GM19035 (cell line): ENCODE measurements around the gene BANF2.
"Not testable (repeated sequence)": the region's sequence is repeated elsewhere in the genome, so short reads cannot be mapped to it uniquely, and the experiment has no call there.

Experiments used
- ATAC-seq: cut with Tn5 transposase; IDR thresholded peaks from one replicate; pipeline ENCODE4 v1.9.1; 2021; ENCODE audit not compliant: unreplicated experiment

BANF2 gene

GRCh38 chr20:17761604-17762003 is 61.8 kb downstream of the BANF2 start:
- no peak for ATAC-seq

GRCh38 chr20:17762243-17762872 is 62.6 kb downstream of the BANF2 start:
- ATAC-seq: no peak

- no peak for ATAC-seq
Measured at GRCh38 chr20:17762873-17763557, 63.2 kb downstream of the BANF2 start.

GRCh38 chr20:17765017-17765416 is 65.3 kb downstream of the BANF2 start:
- ATAC-seq: no peak

DNA sequence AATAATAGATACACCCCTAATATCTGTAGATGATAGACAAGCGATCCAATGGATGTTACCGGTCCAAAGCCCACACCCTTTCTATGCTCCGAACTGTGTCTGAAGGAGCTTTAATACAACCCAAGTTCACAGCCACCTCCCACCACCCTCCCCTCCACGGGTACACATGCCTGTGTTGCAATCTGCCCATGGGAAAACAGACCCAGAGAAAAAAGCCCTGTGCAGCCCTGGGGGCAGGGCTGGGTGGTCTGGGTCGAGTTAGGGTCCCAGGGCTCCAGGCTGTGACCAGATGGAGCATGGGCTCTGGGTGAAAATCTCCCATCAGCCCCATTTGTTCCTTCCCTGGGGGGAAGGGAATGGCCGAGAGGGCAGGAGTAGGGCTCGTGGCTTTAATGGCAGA is 65.8 kb downstream of the BANF2 start:
- ATAC-seq: no peak

GRCh38 chr20:17766226-17766625 is 66.5 kb downstream of the BANF2 start:
- no peak for ATAC-seq

GRCh38 chr20:17767624-17768023 is 67.9 kb downstream of the BANF2 start:
- ATAC-seq: no peak

DNA sequence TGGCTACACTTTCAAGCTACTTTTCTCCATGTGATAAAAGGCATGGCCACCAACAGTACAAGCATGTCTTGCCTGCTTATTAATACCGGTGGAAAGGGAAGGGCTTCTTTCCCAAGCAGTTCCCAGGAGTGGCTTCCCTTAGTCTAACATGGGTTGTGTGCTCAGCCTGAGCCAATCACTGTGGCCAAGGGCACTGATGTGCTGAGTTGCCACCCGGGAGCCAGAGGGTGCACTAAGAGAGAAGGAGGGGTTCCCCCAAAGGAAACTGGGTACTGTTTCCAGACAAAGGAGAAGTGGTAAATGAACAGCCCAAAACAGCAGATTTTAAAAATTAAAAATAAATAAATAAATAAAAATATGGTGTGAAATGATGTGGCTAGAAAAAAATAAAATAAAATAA is 68.5 kb downstream of the BANF2 start:
- no peak for ATAC-seq

DNA sequence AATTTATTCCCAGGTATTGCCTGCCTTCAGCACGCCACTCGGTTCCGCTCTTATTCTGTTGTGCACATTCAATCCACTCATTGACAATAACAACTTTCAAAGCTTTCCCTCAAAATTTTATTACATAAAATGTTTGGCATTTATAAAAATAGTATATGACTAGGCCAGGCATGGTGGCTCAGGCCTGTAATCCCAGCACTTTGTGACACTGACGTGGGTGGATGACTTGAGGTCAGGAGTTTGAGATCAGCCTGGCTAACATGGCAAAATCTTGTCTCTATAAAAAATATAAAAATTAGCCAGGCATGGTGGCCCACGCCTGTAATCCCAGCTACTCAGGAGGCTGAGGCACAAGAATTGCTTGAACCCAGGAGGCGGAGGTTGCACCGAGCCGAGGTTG is 70.0 kb downstream of the BANF2 start:
- not testable (repeated sequence) for ATAC-seq

DNA sequence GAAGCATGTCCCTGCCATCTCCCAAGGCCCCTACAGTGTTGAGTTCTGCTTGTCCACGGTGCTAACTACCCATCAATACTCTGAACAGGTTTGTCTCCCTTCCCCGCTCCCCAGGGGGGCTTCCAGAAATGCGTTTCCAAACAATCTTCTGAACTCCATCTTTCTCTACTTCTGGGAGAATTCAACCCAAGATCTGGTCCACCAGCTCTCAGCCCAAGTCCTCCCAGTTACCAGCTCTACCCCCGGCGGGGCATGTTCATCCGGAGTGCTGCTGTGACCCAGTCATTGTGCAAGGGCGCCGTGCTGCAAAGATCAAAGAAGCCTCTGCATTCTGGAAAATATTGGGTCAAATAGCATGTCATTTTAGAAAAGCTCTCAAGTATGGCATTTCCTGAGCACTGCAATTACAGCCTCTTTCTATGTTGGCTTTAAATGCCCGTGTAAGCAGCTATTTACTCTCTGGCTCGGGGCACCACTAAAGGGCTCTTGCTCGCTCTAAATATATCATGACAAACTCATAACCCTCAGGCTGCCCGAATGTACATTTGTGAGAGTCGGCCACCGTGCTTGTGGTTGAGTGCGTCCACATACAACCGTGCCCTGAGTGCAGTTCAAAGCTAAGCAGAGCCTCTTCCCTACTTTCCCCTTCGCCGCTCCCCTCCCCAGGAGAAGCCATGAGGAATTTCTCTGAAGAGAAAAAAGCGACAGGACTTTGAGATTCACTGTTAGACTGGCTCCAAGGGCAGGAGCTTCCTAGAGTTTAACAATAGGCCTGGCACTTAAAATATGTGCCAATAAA is 71.6 kb downstream of the BANF2 start:
- no peak for ATAC-seq

DNA sequence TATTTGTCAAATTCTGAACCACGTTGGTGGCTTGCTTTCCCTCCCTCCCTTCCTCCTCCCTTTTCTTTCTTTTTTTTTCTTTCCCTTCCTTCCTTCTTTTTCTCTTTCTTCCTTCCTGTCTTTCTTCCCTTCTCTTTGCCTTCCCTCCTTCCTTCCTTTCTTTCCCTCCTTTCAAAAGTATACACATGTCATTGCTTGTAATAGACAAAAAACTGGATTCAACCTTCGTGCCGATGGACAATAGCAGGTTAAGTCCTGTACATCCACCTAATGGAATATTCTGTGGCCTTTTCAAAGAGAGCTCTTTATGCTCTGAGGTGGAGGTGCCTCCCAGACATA is 72.2 kb downstream of the BANF2 start:
- no peak for ATAC-seq

- no peak for ATAC-seq
Measured at GRCh38 chr20:17773619-17774018, 73.9 kb downstream of the BANF2 start.

DNA sequence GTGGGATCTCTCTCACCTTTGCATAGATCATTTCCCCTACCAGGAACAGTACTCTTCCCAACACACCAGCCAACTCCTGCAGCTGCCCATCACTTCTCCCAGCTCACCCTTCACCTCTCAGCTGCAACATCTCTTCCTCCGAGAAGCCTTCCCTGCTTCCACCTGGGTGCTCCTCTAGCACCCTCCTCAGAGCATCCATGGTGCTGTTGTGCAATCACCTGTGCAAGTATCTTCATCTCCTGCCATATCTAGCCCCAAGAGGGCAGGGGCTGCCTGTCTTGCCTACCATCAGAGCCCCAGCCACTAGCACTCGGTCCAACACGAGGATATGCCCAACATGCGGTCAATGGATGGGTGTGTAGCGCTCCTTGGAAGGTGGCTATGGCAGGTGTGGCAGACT is 75.8 kb downstream of the BANF2 start:
- no peak for ATAC-seq

DNA sequence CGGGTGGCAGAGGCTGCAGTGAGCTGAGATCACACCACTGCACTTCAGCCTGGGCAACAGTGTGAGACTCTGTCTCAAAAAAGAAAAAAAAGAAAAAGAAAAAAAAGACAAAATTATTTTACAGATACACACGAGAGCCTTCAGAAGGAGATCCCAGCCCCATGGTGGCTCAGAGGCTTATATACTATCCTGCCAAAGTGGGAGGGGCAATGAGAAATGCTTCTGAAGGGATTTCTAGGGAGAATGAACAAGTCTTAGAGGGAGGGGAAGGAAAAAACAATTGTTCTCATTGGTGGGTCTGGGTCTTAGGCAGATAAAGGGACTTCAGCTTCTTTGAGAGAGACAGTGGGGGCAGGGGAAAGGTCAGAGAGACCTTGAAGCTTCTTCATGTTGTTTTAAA is 76.8 kb downstream of the BANF2 start:
- no peak for ATAC-seq

GRCh38 chr20:17779011-17779410 is 79.2 kb downstream of the BANF2 start:
- ATAC-seq: not testable (repeated sequence)

- no peak for ATAC-seq
Measured at GRCh38 chr20:17782768-17783167, 83.0 kb downstream of the BANF2 start.

DNA sequence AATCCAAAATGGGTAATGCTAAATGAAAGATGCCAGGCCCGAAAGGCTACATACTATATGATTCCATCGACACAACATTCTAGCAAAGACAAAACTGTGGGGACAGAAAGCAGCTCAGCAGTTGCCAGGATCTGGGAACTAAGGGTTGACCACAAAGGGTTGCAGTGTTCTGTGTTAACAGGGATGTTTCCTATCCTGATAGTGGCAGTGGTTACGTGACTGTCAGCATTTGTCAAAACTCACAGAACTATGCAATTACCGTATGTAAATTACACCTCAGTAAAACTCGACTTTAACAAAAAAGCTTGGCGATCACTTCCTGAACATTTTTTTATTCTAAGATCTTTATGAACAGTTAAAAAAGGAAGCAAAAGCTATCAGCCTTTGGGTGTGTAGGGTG is 83.9 kb downstream of the BANF2 start:
- ATAC-seq: no peak

DNA sequence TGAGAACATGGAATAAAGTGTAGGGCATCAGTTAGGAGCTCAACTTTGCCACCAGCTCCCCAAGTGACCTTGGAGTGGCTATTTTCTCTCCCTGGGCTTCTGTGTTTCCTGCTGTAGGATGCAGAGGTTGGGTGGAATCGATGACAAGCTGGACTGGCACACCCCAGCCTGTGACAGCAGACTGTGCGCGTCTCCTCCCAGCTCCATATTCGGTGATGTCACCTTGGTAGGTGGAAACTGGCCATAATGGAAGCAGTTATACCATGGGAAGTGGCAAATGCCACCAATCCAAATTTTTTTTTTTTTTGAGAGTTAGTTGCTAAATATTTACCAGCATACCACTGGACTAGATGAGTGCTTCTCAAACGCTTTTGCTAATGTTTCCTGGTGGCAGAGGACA is 85.2 kb downstream of the BANF2 start:
- ATAC-seq: no peak
